Ishikawa (cell line): ENCODE results near the gene RER1.

Experiments
- CEBPB ChIP-seq: IDR thresholded peaks from 2 replicates; pipeline ENCODE4 v1.6.1; 2012
- CREB1 ChIP-seq: IDR thresholded peaks from 2 replicates; pipeline ENCODE4 v1.6.1; 2012; ENCODE audit warnings: low read depth
- EP300 ChIP-seq: IDR thresholded peaks from 2 replicates; pipeline ENCODE4 v1.6.1; 2012; ENCODE audit warnings: borderline replicate concordance
- TAF1 ChIP-seq: IDR thresholded peaks from 2 replicates; pipeline ENCODE4 v1.6.1; 2012; ENCODE audit warnings: low read depth, mild to moderate bottlenecking
- TEAD4 ChIP-seq: IDR thresholded peaks from 2 replicates; pipeline ENCODE4 v1.6.1; 2012
- TF ChIP-seq, protein P1 (sequence below): IDR thresholded peaks from 2 replicates; pipeline ENCODE4 v1.6.1; 2012
- TF ChIP-seq, protein P2 (sequence below): IDR thresholded peaks from 2 replicates; pipeline ENCODE4 v1.6.1; 2012; ENCODE audit warnings: low read depth, mild to moderate bottlenecking

The RER1 gene

DNA sequence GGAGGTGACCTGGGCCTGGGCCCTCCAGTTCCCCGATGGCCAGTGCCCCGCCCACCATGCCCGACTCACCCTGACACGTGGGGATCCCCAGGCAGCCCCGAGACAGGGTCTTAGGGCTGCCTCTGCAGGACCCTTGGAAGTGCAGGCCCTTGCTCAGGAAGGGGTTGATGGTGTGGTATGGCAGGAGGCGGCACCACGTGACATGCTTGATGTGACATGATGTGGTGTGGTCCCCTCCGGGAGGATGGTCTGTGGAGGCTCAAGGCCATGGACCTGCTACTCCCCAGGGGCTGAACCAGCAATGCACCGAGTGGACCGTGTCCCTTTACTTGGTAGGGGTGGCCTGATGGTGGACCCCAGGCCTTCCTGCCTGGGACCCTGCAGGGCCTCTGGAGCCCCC lies 62.6 kb downstream of the RER1 start:
- TF ChIP-seq TEAD4: no peak
- no peak for TF ChIP-seq CEBPB
- no peak for TF ChIP-seq CREB1
- TF ChIP-seq EP300: no peak
- TF ChIP-seq, protein P1, sequence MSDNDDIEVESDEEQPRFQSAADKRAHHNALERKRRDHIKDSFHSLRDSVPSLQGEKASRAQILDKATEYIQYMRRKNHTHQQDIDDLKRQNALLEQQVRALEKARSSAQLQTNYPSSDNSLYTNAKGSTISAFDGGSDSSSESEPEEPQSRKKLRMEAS: no peak
- TF ChIP-seq, protein P2, sequence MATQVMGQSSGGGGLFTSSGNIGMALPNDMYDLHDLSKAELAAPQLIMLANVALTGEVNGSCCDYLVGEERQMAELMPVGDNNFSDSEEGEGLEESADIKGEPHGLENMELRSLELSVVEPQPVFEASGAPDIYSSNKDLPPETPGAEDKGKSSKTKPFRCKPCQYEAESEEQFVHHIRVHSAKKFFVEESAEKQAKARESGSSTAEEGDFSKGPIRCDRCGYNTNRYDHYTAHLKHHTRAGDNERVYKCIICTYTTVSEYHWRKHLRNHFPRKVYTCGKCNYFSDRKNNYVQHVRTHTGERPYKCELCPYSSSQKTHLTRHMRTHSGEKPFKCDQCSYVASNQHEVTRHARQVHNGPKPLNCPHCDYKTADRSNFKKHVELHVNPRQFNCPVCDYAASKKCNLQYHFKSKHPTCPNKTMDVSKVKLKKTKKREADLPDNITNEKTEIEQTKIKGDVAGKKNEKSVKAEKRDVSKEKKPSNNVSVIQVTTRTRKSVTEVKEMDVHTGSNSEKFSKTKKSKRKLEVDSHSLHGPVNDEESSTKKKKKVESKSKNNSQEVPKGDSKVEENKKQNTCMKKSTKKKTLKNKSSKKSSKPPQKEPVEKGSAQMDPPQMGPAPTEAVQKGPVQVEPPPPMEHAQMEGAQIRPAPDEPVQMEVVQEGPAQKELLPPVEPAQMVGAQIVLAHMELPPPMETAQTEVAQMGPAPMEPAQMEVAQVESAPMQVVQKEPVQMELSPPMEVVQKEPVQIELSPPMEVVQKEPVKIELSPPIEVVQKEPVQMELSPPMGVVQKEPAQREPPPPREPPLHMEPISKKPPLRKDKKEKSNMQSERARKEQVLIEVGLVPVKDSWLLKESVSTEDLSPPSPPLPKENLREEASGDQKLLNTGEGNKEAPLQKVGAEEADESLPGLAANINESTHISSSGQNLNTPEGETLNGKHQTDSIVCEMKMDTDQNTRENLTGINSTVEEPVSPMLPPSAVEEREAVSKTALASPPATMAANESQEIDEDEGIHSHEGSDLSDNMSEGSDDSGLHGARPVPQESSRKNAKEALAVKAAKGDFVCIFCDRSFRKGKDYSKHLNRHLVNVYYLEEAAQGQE: no peak
- TF ChIP-seq TAF1: no peak
